HepG2 (cell line): ENCODE data around the gene XPNPEP3. TPM values are rescaled to one million over a fixed set of nuclear protein-coding genes. Genes with fewer than 3 reads are reported as not detected.
A peak's percentile ranks its signal among the peaks of the same experiment; 100 is the strongest.

ENCODE experiments used
- ARID4A ChIP-seq: sonication (generic); formaldehyde crosslinking; IDR thresholded peaks from 2 replicates; pipeline ENCODE4 v1.5.0; 2020; ENCODE audit warnings: mild to moderate bottlenecking, missing genetic modification reagents, borderline replicate concordance
- GMEB2 ChIP-seq: IDR thresholded peaks from 2 replicates; pipeline ENCODE4 v1.6.1; 2016; ENCODE audit warnings: missing biosample characterization, missing genetic modification reagents, low read depth
- KDM5A ChIP-seq: fragments of 200-600 bp; sonication (generic); IDR thresholded peaks from 2 replicates; pipeline ENCODE4 v1.7.0; 2018; ENCODE audit warnings: antibody characterized with exemption, mild to moderate bottlenecking, low read length, borderline replicate concordance
- NRL ChIP-seq: sonication (generic); formaldehyde crosslinking; IDR thresholded peaks from 2 replicates; pipeline ENCODE4 v1.5.0; 2020; ENCODE audit warnings: missing genetic modification reagents, mild to moderate bottlenecking, moderate library complexity, borderline replicate concordance
- PATZ1 ChIP-seq: sonication (generic); formaldehyde crosslinking; IDR thresholded peaks from 2 replicates; pipeline ENCODE4 v1.4.0; 2020; ENCODE audit warnings: missing genetic modification reagents
- PCBP1 ChIP-seq: fragments of 200-400 bp; formaldehyde crosslinking; IDR thresholded peaks from 2 replicates; pipeline ENCODE4 v1.6.1; 2017; ENCODE audit warnings: mild to moderate bottlenecking, low read depth, low read length, borderline replicate concordance
- RNF2 ChIP-seq: fragments of 450-650 bp; conservative IDR thresholded peaks from 2 replicates; pipeline ENCODE4 v1.6.1; 2016; ENCODE audit warnings: low read depth
- SP2 ChIP-seq: sonication (generic); formaldehyde crosslinking; IDR thresholded peaks from 2 replicates; pipeline ENCODE4 v1.5.1; 2020; ENCODE audit warnings: mild to moderate bottlenecking, missing genetic modification reagents
- SRY ChIP-seq: sonication (generic); formaldehyde crosslinking; IDR thresholded peaks from 2 replicates; pipeline ENCODE4 v1.8.0; 2022; ENCODE audit warnings: mild to moderate bottlenecking, missing genetic modification reagents
- ZBTB38 ChIP-seq: sonication (generic); formaldehyde crosslinking; IDR thresholded peaks from 2 replicates; pipeline ENCODE4 v1.5.1; 2020; ENCODE audit warnings: mild to moderate bottlenecking, missing genetic modification reagents
- ZNF451 ChIP-seq: sonication (generic); formaldehyde crosslinking; IDR thresholded peaks from 2 replicates; pipeline ENCODE4 v1.5.0; 2020; ENCODE audit warnings: mild to moderate bottlenecking, missing genetic modification reagents
- ZNF639 ChIP-seq: conservative IDR thresholded peaks from 2 replicates; pipeline ENCODE4 v1.6.1; 2018; ENCODE audit warnings: missing genetic modification reagents
- ZNF768 ChIP-seq: sonication (generic); formaldehyde crosslinking; IDR thresholded peaks from 2 replicates; pipeline ENCODE4 v1.4.0; 2020; ENCODE audit warnings: missing genetic modification reagents
- ZNF770 ChIP-seq: sonication (generic); formaldehyde crosslinking; IDR thresholded peaks from 2 replicates; pipeline ENCODE4 v1.5.0; 2020; ENCODE audit warnings: mild to moderate bottlenecking, missing genetic modification reagents
- ZNF775 ChIP-seq: sonication (generic); formaldehyde crosslinking; IDR thresholded peaks from 2 replicates; pipeline ENCODE4 v1.4.0; 2020; ENCODE audit warnings: missing genetic modification reagents, mild to moderate bottlenecking, moderate library complexity, borderline replicate concordance
- polyA plus RNA-seq, 8 experiments: library from polyadenylated mRNA; depleted of rRNA in 3 of 8; stranded (reverse) in 7 of 8; unstranded in 1 of 8; fragments of >200 nt; fragmentation: Illumina TruSeq in 4 of 8; extraction: Trizol in 4 of 8; gene quantifications; 2 replicates each; pipeline versions ENCODE4 v1.2.1 to v1.2.3, GENCODE V29; 2011 to 2016; ENCODE audit warnings: low read depth in 4 of 8, missing spikeins in 1 of 8, mixed read lengths in 1 of 8; ENCODE audit not compliant: insufficient read depth in 1 of 8
- total RNA-seq, 5 experiments: library from RNA; depleted of rRNA; stranded (reverse); fragments of >200 nt; fragmentation: Illumina TruSeq; extraction: Trizol; gene quantifications; 2 replicates each; pipeline ENCODE4 v1.2.3, GENCODE V29; 2016; ENCODE audit warnings: low read depth in 1 of 5

The XPNPEP3 gene
- total and polyA plus RNA-seq, 2 of the 13 experiments (the other 11 are each of a cell fraction or from before 2014, with no cell fraction given): 10.3 to 14.0 TPM

GRCh38 chr22:40855979-40856512, 902 bp upstream of the XPNPEP3 start (continued):
- TF ChIP-seq ZNF770 (CRISPR knock-in tag) (0 out of 2 replicates have a peak, but pooled peaks have one; percentile 12), GMEB2 (CRISPR knock-in tag) (no peak), ZNF451 (no peak), ZBTB38 (CRISPR knock-in tag) (0 out of 2 replicates have a peak, but pooled peaks have one; percentile 27), ZNF775 (CRISPR knock-in tag) (0 out of 2 replicates have a peak, but pooled peaks have one; percentile 21), NRL (0 out of 2 replicates have a peak, but pooled peaks have one; percentile 49), SP2 (no peak), ARID4A (CRISPR knock-in tag) (no peak; the same call in 1 of the 2 replicates), PATZ1 (CRISPR knock-in tag) (peak; percentile 88), RNF2 (no peak), ZNF639 (no peak), ZNF768 (CRISPR knock-in tag) (peak; percentile 35; the same call in 1 of the 2 replicates), PCBP1 (0 out of 2 replicates have a peak, but pooled peaks have one; percentile 40), SRY (no peak), KDM5A (peak; percentile 23; the same call in 1 of the 2 replicates)
